K562 (cell line): ENCODE data around the gene ZBTB46.

ENCODE experiments used
- EZH2 ChIP-seq: IDR thresholded peaks from 2 replicates; pipeline ENCODE4 v1.6.1; 2012; ENCODE audit warnings: low read depth, mild to moderate bottlenecking, inconsistent platforms, low read length, borderline replicate concordance
- FIP1L1 ChIP-seq: fragments of 200-400 bp; formaldehyde crosslinking; IDR thresholded peaks from 2 replicates; pipeline ENCODE4 v1.6.1; 2018; ENCODE audit warnings: mild to moderate bottlenecking, low read depth, low read length; ENCODE audit not compliant: poor library complexity, severe bottlenecking
- PREB ChIP-seq: sonication (generic); formaldehyde crosslinking; IDR thresholded peaks from 2 replicates; pipeline ENCODE4 v1.8.1; 2023; ENCODE audit warnings: mild to moderate bottlenecking, missing genetic modification reagents

GRCh38 chr20:63707558-63708300 is 123.3 kb downstream of the ZBTB46 start, which contains the start of the genes ARFRP1 and ZGPAT:
- TF ChIP-seq EZH2, result no peak
- no peak for TF ChIP-seq PREB
- TF ChIP-seq FIP1L1, result peak; percentile 56
